HG03342 (cell line): ENCODE results near the gene GGCT.
"Not testable (repeated sequence)": the region's sequence is repeated elsewhere in the genome, so short reads cannot be mapped to it uniquely, and the experiment has no call there.

Experiments used
- ATAC-seq: cut with Tn5 transposase; IDR thresholded peaks from one replicate; pipeline ENCODE4 v1.9.1; 2021; ENCODE audit warnings: mild to moderate bottlenecking, moderate library complexity; ENCODE audit not compliant: unreplicated experiment

GGCT gene

GRCh38 chr7:30519122-30519521 is 14.5 kb upstream of the GGCT start:
- no peak for ATAC-seq

DNA sequence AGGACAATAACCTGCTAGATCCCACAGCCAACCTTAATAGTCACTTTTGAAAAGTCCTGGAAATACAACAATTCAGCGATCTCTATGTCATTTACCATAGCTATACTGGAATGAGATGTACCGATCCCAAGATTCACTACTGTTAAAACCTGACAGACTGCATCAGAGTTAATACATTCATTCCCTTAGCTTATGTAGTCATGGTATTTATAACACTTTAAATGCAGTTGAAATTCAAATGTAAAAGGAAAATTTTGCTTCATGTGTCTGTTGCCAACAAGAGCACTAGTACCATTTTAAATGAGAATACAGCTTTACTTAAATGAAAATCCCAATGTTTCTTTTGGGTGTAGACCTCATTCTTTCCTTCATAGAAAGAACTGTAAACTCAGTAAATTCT is 11.1 kb upstream of the GGCT start:
- ATAC-seq, result no peak

DNA sequence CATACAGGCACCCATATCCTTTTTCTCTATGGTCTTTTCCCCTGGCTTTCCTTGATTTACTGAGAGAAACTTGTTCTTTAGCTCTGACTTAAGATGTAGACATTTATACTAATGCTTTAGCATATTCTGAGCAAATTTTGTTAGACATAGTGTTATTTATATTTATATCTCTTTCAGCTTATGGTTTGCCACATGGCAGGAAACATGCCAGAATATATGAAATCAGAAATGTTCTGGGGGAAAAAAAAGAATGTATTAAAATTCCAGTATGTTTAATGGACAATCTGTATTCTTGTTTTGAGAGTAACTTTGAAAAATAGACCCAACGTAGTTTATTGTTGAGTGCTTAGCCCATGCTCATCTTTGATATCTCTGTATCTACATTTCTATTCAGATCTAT is 10.1 kb upstream of the GGCT start:
- no peak for ATAC-seq

GRCh38 chr7:30514177-30514576 is 9.5 kb upstream of the GGCT start:
- ATAC-seq, result no peak

- no peak for ATAC-seq
Measured at GRCh38 chr7:30513762-30514161, 9.1 kb upstream of the GGCT start.

GRCh38 chr7:30511973-30512662 is 7.5 kb upstream of the GGCT start:
- no peak for ATAC-seq

GRCh38 chr7:30511494-30511893 is 6.9 kb upstream of the GGCT start:
- ATAC-seq, result no peak

DNA sequence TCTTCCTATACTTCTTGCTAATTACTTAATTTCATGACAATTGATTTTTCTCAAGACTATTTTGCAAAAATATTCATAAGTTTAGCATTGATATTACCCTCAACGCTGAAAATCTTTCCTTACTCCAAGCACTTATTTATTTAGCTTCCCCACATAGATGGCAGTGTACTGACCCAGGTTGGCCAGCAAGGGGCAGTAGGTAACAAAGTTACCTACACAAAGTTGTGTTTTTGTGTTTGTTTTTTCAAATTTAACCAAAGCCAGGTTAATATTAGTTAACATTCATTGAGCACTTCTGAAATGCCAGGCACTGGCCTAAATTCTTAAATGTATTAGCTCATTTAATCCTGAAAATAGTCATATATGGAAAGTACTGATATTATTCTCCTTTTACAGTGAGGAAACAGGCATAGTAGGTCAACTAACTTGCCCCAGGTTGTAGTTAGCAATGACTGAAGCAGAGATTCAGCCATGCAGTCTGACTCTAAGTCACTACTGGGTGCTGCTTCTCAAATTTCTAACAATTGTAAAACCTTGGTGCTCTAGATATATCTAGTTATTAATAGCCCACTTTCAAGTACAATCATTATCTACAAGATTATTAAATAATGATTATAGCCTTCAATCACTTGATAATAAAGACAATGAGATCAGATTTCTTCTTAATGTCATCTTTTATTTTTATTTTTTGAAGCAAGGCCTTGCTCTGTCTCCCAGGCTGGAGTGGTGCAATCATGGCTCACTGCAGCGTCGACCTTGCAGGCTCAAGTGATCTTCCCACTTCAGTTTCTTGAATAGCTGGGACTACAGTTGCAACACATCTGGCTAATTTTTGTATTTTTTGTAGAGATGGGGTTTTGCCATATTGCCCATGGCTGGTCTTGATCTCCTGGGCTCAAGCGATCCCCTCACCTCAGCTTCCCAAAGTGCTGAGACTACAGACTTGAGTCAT is 5.8 kb upstream of the GGCT start:
- ATAC-seq, result no peak

DNA sequence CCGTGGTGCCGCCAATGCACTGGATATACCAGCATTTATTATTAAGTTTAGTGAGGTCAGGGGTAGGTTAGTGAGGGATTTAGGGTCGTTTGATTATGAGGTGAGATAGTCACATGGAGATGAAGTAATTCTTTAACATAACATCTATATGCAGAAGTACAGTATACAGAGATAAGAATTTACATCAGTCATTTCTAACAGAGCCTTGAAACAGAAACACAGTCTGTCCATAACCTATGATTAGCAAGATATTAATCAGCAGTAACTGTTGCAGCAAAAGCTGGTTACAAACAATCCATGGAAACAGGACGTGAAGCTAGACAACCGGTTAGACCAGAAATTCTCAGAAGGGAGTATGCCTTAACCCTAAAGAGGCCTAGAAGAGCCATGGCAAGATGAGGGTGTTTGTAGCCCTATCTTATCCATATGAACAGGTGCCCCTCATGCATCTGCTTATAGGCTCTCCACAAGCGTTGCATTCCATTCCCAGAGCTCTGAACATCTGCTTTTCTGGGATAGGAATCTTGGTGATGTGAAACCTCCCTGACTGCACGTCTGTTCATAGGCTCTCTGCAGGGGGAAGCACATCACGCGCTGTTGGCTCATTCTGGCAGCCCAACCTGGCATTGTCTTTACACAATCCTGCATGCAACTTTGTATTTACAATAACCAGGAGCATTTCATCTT is 4.7 kb upstream of the GGCT start:
- ATAC-seq, result not testable (repeated sequence)

DNA sequence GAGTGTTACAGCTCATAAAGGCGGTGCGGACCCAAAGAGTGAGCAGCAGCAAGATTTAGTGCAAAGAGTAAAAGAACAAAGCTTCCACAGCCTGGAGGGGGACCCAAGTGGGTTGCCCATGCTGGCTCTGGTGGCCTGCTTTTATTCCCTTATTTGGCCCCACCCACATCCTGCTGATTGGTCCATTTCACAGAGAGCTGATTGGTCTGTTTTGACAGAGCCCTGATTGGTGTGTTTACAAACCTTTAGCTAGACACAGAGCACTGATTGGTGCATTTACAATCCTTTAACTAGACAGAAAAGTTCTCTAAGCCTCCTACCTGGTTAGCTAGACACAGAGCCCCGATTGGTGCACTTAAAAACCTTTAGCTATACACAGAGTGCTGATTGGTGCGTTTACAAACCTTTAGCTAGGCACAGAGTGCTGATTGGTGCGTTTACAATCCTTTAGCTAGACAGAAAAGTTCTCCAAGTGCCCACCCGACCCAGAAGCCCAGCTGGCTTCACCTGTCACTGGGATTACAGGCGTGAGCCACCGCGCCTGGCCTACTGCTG is 2.8 kb upstream of the GGCT start:
- not testable (repeated sequence) for ATAC-seq

GRCh38 chr7:30505174-30505697 is 607 bp upstream of the GGCT start:
- ATAC-seq, result no peak

- no peak for ATAC-seq
Measured at GRCh38 chr7:30503274-30504212, 1.1 kb downstream of the GGCT start.

- ATAC-seq, result no peak
Measured at GRCh38 chr7:30502470-30503251, 2.0 kb downstream of the GGCT start.

DNA sequence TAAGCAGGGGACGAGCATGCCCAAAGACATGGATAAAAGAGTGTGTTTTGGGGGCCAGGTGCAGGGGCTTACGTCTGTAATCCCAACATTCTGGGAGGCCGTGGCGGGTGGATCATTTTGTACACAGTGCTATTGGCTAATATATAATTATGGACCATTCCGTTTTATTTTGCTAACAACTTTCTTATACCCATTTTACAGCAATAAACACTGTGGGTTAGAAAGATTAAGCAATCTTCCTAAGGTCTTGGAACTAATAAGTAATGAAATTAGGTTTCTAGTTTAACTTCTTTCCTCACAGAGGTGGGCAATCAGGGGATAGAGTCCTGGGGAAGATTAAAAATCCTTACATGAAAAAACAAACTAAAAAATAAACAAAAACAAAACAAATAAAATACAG is 3.4 kb downstream of the GGCT start:
- ATAC-seq, result no peak

DNA sequence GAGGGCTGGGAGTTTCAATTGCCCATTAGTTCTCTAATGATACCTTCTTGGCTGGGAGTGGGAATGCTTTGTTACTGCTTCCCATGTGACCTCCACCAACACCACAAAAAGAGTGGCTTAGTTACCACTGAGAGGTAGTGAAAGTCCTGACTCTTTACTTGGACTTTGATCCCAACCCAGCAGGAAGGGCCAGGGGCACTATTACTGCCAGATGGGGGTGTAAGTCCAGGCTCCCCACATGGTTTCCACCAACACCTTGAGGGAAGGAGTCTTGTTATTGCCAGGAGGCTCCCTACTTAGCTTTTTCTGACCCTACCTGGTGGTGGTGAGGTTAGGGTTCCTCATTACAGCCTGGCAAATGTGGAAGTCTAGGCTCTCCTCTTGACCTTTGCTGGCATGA is 11.4 kb downstream of the GGCT start:
- no peak for ATAC-seq

- ATAC-seq, result no peak
Measured at GRCh38 chr7:30491417-30491816, 13.2 kb downstream of the GGCT start.

GRCh38 chr7:30487371-30487770 is 17.3 kb downstream of the GGCT start:
- ATAC-seq, result no peak

- ATAC-seq, result no peak
Measured at GRCh38 chr7:30485667-30486066, 19.0 kb downstream of the GGCT start.

GRCh38 chr7:30481416-30481815 is 23.2 kb downstream of the GGCT start:
- not testable (repeated sequence) for ATAC-seq
